ENCODE results near the gene SELENOW. TPM values are rescaled to one million over a fixed set of nuclear protein-coding genes. Genes with fewer than 3 reads are reported as not detected.

SELENOW gene
- total RNA-seq, 1 donor from 2014 or later = 165 TPM

DNA sequence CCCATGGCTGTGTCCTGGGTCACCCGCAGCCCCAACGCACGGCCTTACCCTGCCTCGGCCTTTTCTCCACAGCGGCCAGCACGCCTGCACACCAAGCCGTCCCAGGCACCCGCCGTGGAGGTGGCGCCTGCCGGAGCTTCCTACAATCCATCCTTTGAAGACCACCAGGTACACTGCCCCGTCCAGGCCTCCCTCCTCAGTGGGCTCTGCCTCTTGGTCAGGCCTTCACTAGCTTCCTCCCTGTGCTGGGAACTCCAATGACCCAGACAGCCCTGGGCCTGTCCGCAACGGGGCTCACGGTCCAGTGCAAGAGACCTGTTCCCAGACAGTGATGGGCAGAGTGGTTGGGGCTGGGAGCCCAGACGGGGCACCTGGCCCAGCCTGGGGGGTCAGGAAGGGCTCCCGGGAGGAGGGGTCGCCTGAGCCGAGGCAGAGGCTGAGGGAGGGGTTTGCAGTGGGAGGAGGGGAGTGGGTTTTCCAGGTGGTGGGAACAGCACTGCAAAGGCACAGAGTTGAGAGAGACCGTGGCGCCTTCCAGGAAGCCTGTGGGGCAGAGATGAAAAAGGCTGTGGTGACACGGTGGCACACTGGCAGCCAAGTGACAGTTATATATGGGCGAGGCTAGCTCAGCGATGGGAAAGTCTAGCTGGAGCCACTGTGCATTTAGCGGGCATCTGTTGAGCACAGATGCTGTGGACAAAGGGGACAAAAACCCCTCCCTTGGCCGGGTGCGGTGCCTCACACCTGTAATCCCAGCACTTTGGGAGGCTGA, 25.9 kb upstream of the SELENOW start:
- H3K4me3 ChIP-seq (ENCODE audit: low read depth, low read length) = no peak overlapping the region
- no peak for DNase-seq (ENCODE audit: low read depth)
- TF ChIP-seq, protein P1, sequence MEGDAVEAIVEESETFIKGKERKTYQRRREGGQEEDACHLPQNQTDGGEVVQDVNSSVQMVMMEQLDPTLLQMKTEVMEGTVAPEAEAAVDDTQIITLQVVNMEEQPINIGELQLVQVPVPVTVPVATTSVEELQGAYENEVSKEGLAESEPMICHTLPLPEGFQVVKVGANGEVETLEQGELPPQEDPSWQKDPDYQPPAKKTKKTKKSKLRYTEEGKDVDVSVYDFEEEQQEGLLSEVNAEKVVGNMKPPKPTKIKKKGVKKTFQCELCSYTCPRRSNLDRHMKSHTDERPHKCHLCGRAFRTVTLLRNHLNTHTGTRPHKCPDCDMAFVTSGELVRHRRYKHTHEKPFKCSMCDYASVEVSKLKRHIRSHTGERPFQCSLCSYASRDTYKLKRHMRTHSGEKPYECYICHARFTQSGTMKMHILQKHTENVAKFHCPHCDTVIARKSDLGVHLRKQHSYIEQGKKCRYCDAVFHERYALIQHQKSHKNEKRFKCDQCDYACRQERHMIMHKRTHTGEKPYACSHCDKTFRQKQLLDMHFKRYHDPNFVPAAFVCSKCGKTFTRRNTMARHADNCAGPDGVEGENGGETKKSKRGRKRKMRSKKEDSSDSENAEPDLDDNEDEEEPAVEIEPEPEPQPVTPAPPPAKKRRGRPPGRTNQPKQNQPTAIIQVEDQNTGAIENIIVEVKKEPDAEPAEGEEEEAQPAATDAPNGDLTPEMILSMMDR (conservative IDR thresholded peaks at IDR 0.05; ENCODE audit: low read depth, low read length) = no peak

DNA sequence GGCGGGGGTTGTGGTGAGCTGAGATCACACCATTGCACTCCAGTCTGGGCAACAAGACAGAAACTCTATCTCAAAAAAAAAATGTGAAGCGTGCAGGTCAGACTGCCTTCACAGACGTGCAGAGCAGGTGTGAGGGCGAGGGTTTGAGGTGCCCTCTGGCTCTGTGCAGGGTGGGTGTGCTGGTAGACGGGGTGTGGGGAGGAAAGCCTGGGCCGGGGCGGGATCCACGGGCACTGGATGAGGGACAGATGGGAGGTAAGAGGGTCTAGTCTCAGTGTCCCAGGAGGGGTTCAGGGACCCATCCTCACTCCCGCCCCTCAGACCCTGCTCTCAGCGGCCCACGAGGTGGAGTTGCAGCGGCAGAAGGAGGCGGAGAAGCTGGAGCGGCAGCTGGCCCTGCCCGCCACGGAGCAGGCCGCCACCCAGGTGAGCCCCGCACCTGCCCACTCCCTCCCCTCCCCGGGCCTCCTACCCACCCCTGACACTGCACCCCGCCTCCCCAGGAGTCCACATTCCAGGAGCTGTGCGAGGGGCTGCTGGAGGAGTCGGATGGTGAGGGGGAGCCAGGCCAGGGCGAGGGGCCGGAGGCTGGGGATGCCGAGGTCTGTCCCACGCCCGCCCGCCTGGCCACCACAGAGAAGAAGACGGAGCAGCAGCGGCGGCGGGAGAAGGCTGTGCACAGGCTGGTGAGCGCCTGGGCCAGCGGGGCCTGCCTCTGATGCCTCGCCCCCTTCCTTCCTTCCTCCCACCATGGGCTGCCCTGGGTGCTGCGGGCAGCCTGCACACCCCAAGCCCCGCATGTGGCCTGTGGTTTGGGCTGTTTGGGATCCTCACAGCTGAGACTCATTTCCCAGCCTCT, 24.1 kb upstream of the SELENOW start:
- TF ChIP-seq, protein P1 (conservative IDR thresholded peaks at IDR 0.05; ENCODE audit: low read depth, low read length) = no peak
- H3K4me3 ChIP-seq (ENCODE audit: low read depth, low read length) = no peak overlapping the region
- DNase-seq (ENCODE audit: low read depth) = no peak

DNA sequence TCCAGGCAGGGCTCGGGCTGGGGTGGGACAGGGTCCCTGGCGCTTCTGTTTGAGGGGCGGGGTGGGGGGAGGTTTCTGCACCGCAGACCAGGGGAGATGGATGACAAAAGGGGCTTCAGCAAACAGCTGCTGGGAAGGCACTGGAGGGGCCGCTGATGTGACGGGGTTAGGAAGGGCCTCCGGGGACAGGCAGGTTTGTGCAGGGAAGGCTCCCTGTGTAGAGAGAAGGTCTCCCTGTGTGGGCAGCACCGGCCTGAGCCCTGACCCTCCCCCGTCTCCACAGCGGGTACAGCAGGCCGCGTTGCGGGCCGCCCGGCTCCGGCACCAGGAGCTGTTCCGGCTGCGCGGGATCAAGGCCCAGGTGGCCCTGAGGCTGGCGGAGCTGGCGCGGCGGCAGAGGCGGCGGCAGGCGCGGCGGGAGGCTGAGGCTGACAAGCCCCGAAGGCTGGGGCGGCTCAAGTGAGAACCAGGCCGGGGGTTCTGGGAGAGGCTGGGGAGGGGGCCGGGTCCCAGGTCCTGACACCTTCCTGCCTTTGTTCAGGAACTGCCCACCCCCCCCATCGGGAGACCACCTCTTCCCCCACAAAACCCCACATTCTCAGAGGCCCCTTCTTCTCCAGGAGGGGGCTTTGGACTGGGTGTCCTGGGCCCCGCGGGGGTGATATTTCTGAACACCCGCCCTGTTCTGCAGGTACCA, 23.3 kb upstream of the SELENOW start:
- no peak overlapping the region for H3K4me3 ChIP-seq (ENCODE audit: low read depth, low read length)
- DNase-seq (ENCODE audit: low read depth) = no peak
- TF ChIP-seq, protein P1 (conservative IDR thresholded peaks at IDR 0.05; ENCODE audit: low read depth, low read length) = no peak

DNA sequence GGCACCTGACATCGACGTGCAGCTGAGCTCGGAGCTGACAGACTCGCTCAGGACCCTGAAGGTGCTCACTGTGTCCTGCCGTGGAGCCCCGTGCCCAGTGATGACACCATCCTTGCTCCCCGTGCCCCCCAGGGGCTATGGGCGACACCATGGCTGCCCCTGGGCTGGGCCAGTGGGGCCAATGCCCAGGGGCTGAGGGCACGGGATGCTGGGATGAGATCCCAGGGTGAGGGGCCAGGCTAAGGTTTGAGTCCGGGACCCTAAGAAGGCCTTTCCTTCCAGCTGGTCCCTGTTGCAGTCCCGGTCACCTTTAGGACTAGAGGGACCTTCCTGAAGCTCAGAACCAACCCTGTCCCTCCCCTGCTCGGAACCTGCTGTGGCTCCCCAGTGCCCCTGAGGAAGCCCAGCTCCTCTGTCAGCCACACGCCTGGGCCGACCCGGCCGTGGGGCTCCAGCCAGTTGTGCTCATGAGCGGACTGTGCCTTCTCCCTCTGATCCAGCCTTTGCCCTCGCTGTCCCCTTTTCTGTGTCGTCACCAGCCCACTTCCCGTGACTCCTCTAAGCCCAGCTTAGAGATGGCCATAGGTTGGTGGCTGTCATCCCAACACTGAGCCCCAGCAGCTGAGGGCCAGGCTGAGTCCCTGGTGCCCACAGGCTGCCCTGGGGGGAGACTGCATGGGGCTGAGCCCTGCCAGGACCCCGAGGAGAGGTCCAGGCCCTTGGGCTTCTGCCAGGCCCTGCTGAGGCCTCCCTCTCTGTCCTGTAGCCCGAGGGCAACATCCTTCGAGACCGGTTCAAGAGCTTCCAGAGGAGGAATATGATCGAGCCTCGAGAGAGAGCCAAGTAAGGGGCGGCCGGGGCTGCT, 22.5 kb upstream of the SELENOW start:
- TF ChIP-seq, protein P1 (conservative IDR thresholded peaks at IDR 0.05; ENCODE audit: low read depth, low read length) = no peak
- H3K4me3 ChIP-seq (ENCODE audit: low read depth, low read length) = no peak overlapping the region
- no peak for DNase-seq (ENCODE audit: low read depth)

DNA sequence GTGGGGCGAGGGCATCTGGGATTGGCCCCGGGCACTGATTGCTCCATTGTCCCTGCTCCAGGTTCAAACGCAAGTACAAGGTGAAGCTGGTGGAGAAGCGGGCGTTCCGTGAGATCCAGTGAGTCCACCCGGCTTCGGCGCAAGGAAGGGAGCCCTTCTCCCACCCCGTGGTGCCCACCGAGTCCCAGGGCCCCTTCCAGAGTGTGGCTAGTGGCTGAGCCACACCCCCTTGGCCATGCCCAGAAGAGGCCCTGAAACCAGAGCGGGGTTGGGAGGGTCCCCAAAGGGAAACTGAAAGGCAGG, 21.9 kb upstream of the SELENOW start:
- TF ChIP-seq, protein P1 (conservative IDR thresholded peaks at IDR 0.05; ENCODE audit: low read depth, low read length) = no peak
- H3K4me3 ChIP-seq (ENCODE audit: low read depth, low read length) = no peak overlapping the region
- no peak for DNase-seq (ENCODE audit: low read depth)

DNA sequence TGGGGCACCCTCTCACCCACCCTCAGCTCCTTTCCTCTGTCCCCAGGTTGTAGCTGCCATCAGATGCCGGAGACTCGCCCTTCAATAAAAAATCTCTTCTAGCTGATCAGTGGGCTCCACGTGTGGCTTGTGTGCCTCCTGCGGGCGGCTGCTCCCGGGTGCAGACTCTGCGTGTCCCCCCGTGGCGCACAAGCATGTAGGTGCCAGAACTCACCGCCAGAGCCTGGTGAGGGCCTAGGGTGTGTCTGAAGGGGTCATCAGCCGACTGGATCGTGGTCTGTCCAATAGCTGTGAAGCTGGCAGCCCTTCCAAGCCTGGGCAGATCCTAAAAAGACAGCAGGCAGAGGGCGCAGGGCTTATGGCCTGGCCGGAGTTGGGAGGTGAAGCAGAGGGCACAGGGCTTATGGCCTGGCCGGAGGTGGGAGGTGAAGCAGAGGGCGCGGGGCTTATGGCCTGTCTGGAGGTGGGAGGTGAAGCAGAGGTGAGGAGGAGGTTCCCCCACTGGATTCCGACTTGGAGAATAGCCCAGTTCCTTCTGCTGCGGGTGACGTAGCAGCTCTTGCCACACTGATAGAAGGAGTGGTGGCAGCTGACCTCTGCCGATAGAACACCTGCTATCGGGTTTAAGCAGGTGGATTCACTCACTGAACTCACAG, 21.4 kb upstream of the SELENOW start:
- no peak for DNase-seq (ENCODE audit: low read depth)
- no peak overlapping the region for H3K4me3 ChIP-seq (ENCODE audit: low read depth, low read length)
- TF ChIP-seq, protein P1 (conservative IDR thresholded peaks at IDR 0.05; ENCODE audit: low read depth, low read length) = no peak
